ENCODE measurements around the gene TCIRG1.

TCIRG1 gene

DNA sequence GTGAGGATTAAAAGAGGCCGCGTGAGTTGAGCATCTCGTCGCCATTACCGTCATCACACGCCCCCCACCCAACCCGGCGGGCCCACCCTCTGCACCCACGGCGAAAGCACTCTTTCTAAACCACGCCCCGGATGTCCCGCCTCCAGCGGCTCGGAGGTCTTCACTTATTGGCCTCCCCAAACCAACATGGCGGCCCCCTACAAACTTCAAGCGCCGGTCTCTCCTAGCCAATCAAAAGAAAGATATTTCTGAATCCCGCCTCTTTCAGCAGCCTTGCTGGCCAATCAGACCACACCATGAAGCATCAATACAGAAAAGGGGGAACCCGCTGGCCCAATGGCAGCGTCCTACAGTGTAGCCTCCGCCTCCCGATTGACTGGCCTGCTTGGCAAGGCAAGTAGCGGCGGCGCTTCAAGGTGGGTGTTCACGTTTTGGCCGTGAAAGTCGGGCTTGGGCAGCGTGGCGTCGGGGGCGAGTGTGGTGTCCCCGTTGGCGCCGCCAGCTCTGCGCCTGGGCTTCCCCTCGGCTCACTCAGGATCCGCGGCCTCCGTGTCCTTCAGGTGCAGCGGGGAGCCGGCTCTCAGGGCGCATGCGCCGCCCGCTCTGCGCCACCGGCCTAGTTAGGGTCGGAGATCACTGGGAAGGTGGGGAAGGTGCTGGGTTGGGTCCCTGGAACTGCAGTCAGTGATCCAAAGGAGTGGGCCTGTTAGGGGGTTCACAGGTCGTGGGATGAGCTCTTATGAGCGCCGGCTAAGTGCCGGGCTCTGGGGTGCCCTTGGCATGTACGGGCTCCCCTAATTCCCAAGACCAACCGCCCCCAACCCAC is 8.3 kb upstream of the TCIRG1 start, which contains the start of gene NDUFS8:
NDUFS8 (plus strand) TSS at position 364 of the 826 bp plus-strand sequence. CDS start 1,471 bp downstream, outside the sequence.
- peak within 1 kb of the TSS; percentile 91 to 92 for H3K4me3 Mint-ChIP-seq
- H3K27ac Mint-ChIP-seq, result peak within 1 kb of the TSS; percentile 47 to 92
- peaks cover 13 to 27% of the 10 kb centered on the region in 2 donors for H3K4me1 Mint-ChIP-seq (ENCODE audit: low read depth in 2 of 2)
- ATAC-seq (replicated peaks), result peak; percentile 94
- peak; percentile 89 to 95 (median 90) for DNase-seq
- peaks cover 39% of the 10 kb centered on the region for H3K36me3 Mint-ChIP-seq (ENCODE audit: insufficient read depth)
- H3K9me3 Mint-ChIP-seq, result no peaks in the 10 kb centered on the region
- no peaks in the 10 kb centered on the region for H3K27me3 Mint-ChIP-seq

- Mint-ChIP-seq H3K4me1 (ENCODE audit: low read depth in 2 of 2) (peaks cover 17 to 27% of the 10 kb centered on the region in 2 donors), H3K4me3 (peak overlapping the region; percentile 91 to 92), H3K27ac (peak overlapping the region; percentile 47 to 92), H3K27me3 (no peaks in the 10 kb centered on the region), H3K9me3 (no peaks in the 10 kb centered on the region), H3K36me3 (ENCODE audit: insufficient read depth) (peaks cover 39% of the 10 kb centered on the region)
- ATAC-seq (replicated peaks) (no peak), DNase-seq (no peak)
Measured at GRCh38 chr11:68031144-68031464, 7.7 kb upstream of the TCIRG1 start.

- Mint-ChIP-seq H3K27me3 (no peaks in the 10 kb centered on the region), H3K36me3 (ENCODE audit: insufficient read depth) (peaks cover 42% of the 10 kb centered on the region), H3K4me3 (peak overlapping the region; percentile 91 to 92), H3K27ac (peak overlapping the region; percentile 47 to 92), H3K9me3 (no peaks in the 10 kb centered on the region), H3K4me1 (ENCODE audit: low read depth in 2 of 2) (peaks cover 26 to 33% of the 10 kb centered on the region in 2 donors)
- ATAC-seq (replicated peaks) (no peak), DNase-seq (no peak)
Measured at GRCh38 chr11:68032003-68032402, 6.8 kb upstream of the TCIRG1 start.

DNA sequence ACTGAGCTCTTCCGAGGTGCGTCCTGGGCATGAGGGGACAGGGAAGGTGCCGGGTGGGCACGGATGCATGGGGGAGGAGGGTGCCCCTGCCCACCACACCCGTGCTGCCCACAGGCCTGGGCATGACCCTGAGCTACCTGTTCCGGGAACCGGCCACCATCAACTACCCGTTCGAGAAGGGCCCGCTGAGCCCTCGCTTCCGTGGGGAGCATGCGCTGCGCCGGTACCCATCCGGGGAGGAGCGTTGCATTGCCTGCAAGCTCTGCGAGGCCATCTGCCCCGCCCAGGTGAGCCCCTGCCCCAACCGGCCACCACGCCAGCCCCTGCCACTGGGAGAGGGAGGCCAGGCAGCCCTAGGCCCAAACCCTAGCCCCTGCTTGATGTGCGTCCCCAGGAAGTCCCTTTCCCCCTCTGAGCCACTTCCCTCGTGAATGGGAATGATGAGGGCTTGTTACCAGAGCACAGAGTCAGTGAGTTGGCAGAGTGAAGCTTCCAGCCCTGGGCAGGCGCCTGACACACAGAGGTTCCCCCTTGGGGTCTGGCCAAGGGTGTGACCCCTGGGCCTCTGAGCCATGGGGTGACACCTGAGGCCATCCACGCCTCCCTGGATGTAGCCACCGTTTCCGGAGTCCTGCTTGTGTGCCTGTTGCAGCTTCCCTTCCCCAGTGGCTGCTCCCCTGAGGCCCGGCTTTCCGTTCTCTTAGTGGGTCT is 5.7 kb upstream of the TCIRG1 start:
- no peak for ATAC-seq (replicated peaks)
- Mint-ChIP-seq H3K27me3 (no peaks in the 10 kb centered on the region), H3K36me3 (ENCODE audit: insufficient read depth) (peaks cover 42% of the 10 kb centered on the region), H3K27ac (peak overlapping the region in 1 of 2 donors; percentile 67), H3K4me1 (ENCODE audit: low read depth in 2 of 2) (peaks cover 33 to 40% of the 10 kb centered on the region in 2 donors), H3K4me3 (no peak overlapping the region), H3K9me3 (no peaks in the 10 kb centered on the region)
- DNase-seq, result no peak

DNA sequence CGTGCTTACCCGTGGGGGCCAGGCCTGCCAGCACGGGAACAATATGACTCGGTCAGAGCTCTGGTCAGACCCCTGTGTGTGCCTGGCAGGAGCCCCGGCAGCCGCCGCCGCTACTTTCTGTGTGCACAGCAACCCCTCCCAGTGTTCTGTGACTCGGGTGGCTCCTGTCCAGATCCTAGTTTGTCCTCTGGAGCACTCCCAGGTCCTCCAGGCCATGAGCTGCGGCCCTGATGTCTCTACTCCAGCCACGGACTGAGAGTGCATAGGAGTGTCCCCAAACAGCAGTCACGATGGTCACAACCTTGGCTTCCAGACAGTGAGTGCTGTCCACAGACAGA is 5.1 kb upstream of the TCIRG1 start:
- Mint-ChIP-seq H3K4me1 (ENCODE audit: low read depth in 2 of 2) (peaks cover 33 to 40% of the 10 kb centered on the region in 2 donors), H3K9me3 (no peaks in the 10 kb centered on the region), H3K4me3 (no peak overlapping the region), H3K36me3 (ENCODE audit: insufficient read depth) (peaks cover 41% of the 10 kb centered on the region), H3K27me3 (no peaks in the 10 kb centered on the region), H3K27ac (peak overlapping the region in 1 of 2 donors; percentile 67)
- DNase-seq (no peak), ATAC-seq (replicated peaks) (no peak)

- no peak for DNase-seq
- Mint-ChIP-seq H3K27me3 (no peaks in the 10 kb centered on the region), H3K9me3 (no peaks in the 10 kb centered on the region), H3K4me3 (peak overlapping the region; percentile 29 to 75), H3K27ac (peak overlapping the region in 1 of 2 donors; percentile 98), H3K36me3 (ENCODE audit: insufficient read depth) (peaks cover 38% of the 10 kb centered on the region), H3K4me1 (ENCODE audit: low read depth in 2 of 2) (peaks cover 33 to 44% of the 10 kb centered on the region in 2 donors)
- no peak for ATAC-seq (replicated peaks)
Measured at GRCh38 chr11:68035266-68035876, 3.5 kb upstream of the TCIRG1 start.

- DNase-seq (no peak), ATAC-seq (replicated peaks) (no peak)
- Mint-ChIP-seq H3K36me3 (ENCODE audit: insufficient read depth) (peaks cover 30% of the 10 kb centered on the region), H3K9me3 (no peaks in the 10 kb centered on the region), H3K4me1 (ENCODE audit: low read depth in 2 of 2) (peaks cover 36 to 43% of the 10 kb centered on the region in 2 donors), H3K4me3 (peak overlapping the region; percentile 66 to 75), H3K27ac (peak overlapping the region; percentile 98), H3K27me3 (no peaks in the 10 kb centered on the region)
Measured at GRCh38 chr11:68036141-68036716, 2.6 kb upstream of the TCIRG1 start.

GRCh38 chr11:68036717-68037239 is 2.0 kb upstream of the TCIRG1 start:
- ATAC-seq (replicated peaks), result peak; percentile 58
- Mint-ChIP-seq H3K4me3 (peak overlapping the region; percentile 66 to 75), H3K4me1 (ENCODE audit: low read depth in 2 of 2) (peaks cover 34 to 40% of the 10 kb centered on the region in 2 donors), H3K27me3 (no peaks in the 10 kb centered on the region), H3K27ac (peak overlapping the region; percentile 98), H3K36me3 (ENCODE audit: insufficient read depth) (peaks cover 26% of the 10 kb centered on the region), H3K9me3 (no peaks in the 10 kb centered on the region)
- peak; percentile 24 to 32 (median 29) for DNase-seq

DNA sequence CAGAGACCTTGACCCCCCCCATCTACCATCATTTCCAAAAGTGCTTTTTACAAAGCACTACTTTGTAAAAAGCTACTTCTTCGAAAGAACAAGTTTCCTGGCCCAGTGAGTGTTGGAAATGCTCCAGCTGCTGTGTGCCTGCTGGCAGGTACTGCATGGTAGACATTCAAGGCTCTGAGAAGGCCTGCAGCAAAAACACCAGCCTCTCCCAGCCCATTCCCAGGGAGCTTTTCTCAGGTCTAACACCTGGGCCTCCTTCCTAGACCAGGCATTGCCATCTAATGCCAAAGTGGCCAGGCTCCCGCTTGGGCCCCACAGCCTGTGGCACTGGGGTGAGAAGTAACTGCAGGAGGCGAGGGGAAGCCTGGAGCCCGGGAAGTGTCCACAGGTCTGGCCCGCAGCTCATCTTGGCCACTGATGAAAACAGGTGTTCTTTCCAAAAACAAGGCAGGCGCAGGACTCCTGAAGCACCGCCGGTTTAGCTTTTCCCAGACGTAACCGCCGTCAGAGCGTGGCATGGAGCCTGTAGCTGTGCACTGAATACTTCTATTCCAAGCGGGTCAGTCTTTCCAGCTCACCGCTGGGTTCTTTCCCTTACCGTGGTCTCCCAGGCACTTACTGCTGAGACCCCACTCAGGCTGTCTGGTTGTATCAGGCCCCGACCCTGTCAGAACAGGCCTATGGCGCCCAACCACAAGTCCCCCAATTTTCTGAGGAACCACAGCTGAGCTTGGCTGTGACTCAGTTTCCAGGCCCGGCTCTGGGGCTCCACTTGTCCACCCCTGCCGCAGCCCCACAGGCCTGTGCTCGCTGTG is 1.2 kb upstream of the TCIRG1 start:
- Mint-ChIP-seq H3K4me1 (ENCODE audit: low read depth in 2 of 2) (peaks cover 34 to 40% of the 10 kb centered on the region in 2 donors), H3K27ac (peak overlapping the region; percentile 98), H3K27me3 (no peaks in the 10 kb centered on the region), H3K4me3 (peak overlapping the region; percentile 66 to 96), H3K36me3 (ENCODE audit: insufficient read depth) (peaks cover 24% of the 10 kb centered on the region), H3K9me3 (no peaks in the 10 kb centered on the region)
- DNase-seq (no peak), ATAC-seq (replicated peaks) (no peak)

DNA sequence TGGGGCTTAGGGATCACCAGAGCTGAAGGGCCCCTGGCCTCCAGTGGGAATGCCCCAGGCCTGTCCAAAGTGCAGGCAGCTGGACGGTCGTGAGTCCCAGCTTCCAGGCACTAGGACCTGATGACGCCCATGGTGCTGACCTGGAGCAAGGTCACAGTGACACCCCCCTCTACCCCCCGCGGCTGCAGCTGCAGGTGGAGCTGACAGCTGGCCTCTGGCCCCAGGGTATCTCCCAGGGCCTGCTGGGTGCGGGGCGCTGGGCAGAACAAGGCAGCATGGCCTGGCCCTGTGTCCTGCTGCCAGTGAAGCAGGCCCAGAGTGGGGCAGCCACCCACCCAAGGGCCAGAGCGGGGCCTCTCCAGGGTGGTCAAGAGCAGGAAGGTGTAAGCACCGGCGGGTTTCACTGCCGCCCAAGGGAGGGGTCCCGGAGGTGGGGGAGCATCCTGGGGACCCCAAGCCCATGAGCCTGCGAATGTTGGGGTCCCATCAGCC is 553 bp upstream of the TCIRG1 start:
- no peak for ATAC-seq (replicated peaks)
- Mint-ChIP-seq H3K4me3 (peak overlapping the region; percentile 92 to 96), H3K9me3 (no peaks in the 10 kb centered on the region), H3K27me3 (no peaks in the 10 kb centered on the region), H3K36me3 (ENCODE audit: insufficient read depth) (peaks cover 24% of the 10 kb centered on the region), H3K27ac (peak overlapping the region; percentile 98), H3K4me1 (ENCODE audit: low read depth in 2 of 2) (peaks cover 34 to 40% of the 10 kb centered on the region in 2 donors)
- DNase-seq, result no peak

GRCh38 chr11:68039526-68040086 is 781 bp downstream of the TCIRG1 start:
- H3K4me1 Mint-ChIP-seq (ENCODE audit: low read depth in 2 of 2), result peaks cover 34 to 40% of the 10 kb centered on the region in 2 donors
- H3K4me3 Mint-ChIP-seq, result peak overlapping the region; percentile 92 to 96
- H3K9me3 Mint-ChIP-seq, result no peaks in the 10 kb centered on the region
- DNase-seq (no peak), ATAC-seq (replicated peaks) (peak; percentile 1)
- H3K27me3 Mint-ChIP-seq, result no peaks in the 10 kb centered on the region
- H3K27ac Mint-ChIP-seq, result peak overlapping the region; percentile 98
- H3K36me3 Mint-ChIP-seq (ENCODE audit: insufficient read depth), result peaks cover 22% of the 10 kb centered on the region

Data from effector memory CD8-positive, alpha-beta T cell (primary cell).